ENCODE data around the gene TMED4. TPM values are rescaled to one million over a fixed set of nuclear protein-coding genes. Genes with fewer than 3 reads are reported as not detected.

TMED4 gene
- total RNA-seq, 4 donors from 2014 or later = 76.8 to 101 (median 93.2) TPM

DNA sequence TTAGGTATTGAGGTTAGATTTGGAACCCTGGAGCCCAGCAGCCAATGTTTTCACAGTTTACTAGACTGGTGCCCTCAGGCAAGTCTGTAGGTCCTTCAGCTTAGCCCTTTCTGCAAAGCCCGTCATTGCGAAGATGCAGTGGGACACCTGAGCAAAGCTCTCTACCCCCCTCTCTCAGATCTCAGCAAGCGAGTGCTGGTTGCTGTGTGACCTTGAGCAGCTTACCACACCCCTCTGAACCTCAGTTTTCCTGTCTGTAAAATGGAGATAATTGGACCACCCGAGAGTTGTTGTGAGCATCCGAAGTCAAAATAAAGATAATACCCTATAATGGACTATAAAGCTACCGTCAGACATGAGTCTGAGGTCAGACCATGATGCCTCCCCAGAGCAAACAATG lies 44.6 kb downstream of the TMED4 start:
- H3K4me3 ChIP-seq = no peak overlapping the region
- H3K36me3 ChIP-seq = no peaks in the 10 kb centered on the region
- 90% methylated on average over 6 of the region's 6 CpGs for WGBS
- no peak for DNase-seq (ENCODE audit: low spot score in 2 of 2)
- no peak overlapping the region for H3K27ac ChIP-seq
- no peaks in the 10 kb centered on the region for H3K4me1 ChIP-seq
- no peaks in the 10 kb centered on the region for H3K27me3 ChIP-seq
- no peak for TF ChIP-seq POLR2AphosphoS5 (IDR thresholded peaks at IDR 0.05)
- no peak for TF ChIP-seq POLR2A (IDR thresholded peaks at IDR 0.05)
- TF ChIP-seq, protein P1, sequence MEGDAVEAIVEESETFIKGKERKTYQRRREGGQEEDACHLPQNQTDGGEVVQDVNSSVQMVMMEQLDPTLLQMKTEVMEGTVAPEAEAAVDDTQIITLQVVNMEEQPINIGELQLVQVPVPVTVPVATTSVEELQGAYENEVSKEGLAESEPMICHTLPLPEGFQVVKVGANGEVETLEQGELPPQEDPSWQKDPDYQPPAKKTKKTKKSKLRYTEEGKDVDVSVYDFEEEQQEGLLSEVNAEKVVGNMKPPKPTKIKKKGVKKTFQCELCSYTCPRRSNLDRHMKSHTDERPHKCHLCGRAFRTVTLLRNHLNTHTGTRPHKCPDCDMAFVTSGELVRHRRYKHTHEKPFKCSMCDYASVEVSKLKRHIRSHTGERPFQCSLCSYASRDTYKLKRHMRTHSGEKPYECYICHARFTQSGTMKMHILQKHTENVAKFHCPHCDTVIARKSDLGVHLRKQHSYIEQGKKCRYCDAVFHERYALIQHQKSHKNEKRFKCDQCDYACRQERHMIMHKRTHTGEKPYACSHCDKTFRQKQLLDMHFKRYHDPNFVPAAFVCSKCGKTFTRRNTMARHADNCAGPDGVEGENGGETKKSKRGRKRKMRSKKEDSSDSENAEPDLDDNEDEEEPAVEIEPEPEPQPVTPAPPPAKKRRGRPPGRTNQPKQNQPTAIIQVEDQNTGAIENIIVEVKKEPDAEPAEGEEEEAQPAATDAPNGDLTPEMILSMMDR (IDR thresholded peaks at IDR 0.05) = no peak
- no peak for TF ChIP-seq EP300 (IDR thresholded peaks at IDR 0.05)
- H3K9me3 ChIP-seq = no peaks in the 10 kb centered on the region

DNA sequence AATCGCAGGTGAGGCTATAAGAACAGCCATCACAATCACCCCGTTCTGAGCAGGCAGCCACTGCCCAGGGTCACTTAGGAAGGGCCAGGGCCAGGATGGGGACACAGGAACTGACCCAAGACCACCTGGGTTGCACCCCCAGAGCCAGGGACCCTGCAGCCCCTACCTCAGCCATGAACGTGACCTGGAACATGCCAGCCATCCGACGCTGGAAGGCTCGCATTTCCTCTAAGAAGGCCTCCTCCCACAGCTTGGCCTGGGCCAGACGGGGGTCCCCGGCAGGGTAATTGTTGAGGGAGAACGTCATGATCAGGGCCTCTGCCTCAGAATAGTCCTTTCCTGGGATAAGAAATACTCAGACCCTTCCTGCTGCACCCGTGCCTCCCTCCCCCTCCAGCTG lies 45.9 kb downstream of the TMED4 start:
- no peak overlapping the region for H3K4me3 ChIP-seq
- H3K4me1 ChIP-seq = no peaks in the 10 kb centered on the region
- no peaks in the 10 kb centered on the region for H3K9me3 ChIP-seq
- no peak for DNase-seq (ENCODE audit: low spot score in 2 of 2)
- TF ChIP-seq EP300 (IDR thresholded peaks at IDR 0.05) (no peak), POLR2AphosphoS5 (IDR thresholded peaks at IDR 0.05) (no peak), POLR2A (IDR thresholded peaks at IDR 0.05) (no peak)
- TF ChIP-seq, protein P1 (IDR thresholded peaks at IDR 0.05) = no peak
- 87% methylated on average over 10 of the region's 10 CpGs for WGBS
- H3K27ac ChIP-seq = no peak overlapping the region
- H3K36me3 ChIP-seq = no peaks in the 10 kb centered on the region
- no peaks in the 10 kb centered on the region for H3K27me3 ChIP-seq

DNA sequence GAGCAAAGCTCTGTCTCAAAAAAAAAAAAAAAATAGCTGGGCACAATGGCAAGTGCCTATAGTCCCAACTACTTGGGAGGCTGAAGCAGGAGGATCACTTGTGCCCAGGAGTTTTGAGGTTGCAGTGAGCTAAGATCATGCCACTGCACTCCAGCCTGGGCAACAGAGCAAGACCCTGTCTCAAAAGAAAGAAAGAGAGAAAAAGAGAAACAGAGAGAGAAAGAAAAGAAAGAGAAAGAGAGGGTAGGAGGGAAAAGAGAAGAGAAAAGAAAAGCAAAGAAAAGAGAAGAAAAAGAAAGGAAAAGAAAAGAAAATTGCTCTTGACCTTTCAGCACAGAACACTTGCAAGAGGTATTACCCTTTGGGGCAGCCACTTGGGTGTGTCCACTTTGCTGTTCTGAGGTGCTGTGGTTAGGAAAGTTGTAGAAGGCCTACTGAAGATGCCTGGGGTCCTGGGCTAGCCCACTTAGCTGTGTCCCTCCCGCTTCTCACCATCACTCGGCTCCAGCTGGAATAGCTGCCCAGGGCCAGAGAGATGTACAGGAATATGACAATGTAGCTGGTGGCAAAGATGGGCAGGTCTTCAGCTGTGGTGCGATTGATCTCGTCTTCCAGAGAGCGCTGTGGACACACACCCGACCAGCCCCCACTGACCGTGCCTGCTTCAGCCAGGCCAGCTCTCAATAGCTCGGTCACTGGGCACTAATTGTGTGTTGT lies 46.5 kb downstream of the TMED4 start:
- Histone ChIP-seq H3K27ac (no peak overlapping the region), H3K9me3 (no peaks in the 10 kb centered on the region), H3K36me3 (no peaks in the 10 kb centered on the region), H3K4me1 (no peaks in the 10 kb centered on the region), H3K27me3 (no peaks in the 10 kb centered on the region), H3K4me3 (no peak overlapping the region)
- no peak for TF ChIP-seq POLR2A (IDR thresholded peaks at IDR 0.05)
- TF ChIP-seq, protein P1 (IDR thresholded peaks at IDR 0.05) = no peak
- TF ChIP-seq EP300 (IDR thresholded peaks at IDR 0.05) = no peak
- no peak for TF ChIP-seq POLR2AphosphoS5 (IDR thresholded peaks at IDR 0.05)
- DNase-seq (ENCODE audit: low spot score in 2 of 2) = no peak
- 90% methylated on average over 6 of the region's 8 CpGs for WGBS

DNA sequence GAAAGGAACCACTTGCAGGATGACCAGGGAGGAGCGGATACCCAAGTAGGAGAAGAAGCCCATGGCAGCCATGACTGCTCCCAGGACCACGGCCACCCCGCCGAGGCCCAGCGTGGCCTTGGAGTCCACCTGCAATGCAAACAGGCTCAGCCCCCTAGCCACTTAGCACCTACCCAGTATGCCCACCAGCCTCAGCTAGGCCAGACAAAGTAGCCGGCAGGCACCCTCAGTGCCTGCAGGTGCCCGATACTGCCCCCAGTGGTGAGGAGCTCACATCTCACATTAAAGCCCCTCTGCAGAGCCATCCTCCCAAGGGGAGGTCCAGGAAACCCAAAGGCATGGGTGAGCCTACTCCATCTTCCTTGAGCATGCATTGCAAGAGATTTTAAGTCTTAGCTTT lies 47.5 kb downstream of the TMED4 start:
- H3K4me1 ChIP-seq = no peaks in the 10 kb centered on the region
- H3K27me3 ChIP-seq = no peaks in the 10 kb centered on the region
- 60% methylated on average over 3 of the region's 7 CpGs for WGBS
- no peaks in the 10 kb centered on the region for H3K9me3 ChIP-seq
- no peaks in the 10 kb centered on the region for H3K36me3 ChIP-seq
- no peak overlapping the region for H3K4me3 ChIP-seq
- H3K27ac ChIP-seq = no peak overlapping the region
- TF ChIP-seq, protein P1 (IDR thresholded peaks at IDR 0.05) = peak in 1 of 2 donors; percentile 49
- TF ChIP-seq POLR2AphosphoS5 (IDR thresholded peaks at IDR 0.05) = no peak
- no peak for TF ChIP-seq POLR2A (IDR thresholded peaks at IDR 0.05)
- no peak for TF ChIP-seq EP300 (IDR thresholded peaks at IDR 0.05)
- no peak for DNase-seq (ENCODE audit: low spot score in 2 of 2)

DNA sequence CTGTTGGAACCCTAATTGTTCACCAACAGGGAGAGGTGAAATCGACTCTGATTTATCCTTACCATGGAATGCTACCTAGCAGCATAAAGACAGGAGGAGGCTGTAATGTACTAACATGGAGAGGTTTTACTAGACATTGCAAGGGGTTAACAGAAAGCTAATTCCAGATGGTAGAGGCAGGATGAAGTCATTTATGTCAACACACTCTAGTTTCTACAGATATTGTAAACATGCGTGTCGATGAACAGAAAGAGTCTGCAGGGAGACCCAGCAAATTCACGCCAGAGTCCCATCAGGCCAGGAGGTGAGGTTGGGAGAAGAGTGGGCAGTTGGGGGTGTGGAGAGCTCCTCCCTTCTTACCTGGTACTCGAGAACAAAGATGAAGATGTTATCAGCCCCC lies 47.9 kb downstream of the TMED4 start:
- Histone ChIP-seq H3K27me3 (no peaks in the 10 kb centered on the region), H3K36me3 (no peaks in the 10 kb centered on the region), H3K4me1 (no peaks in the 10 kb centered on the region), H3K4me3 (no peak overlapping the region), H3K9me3 (no peaks in the 10 kb centered on the region), H3K27ac (no peak overlapping the region)
- no peak for DNase-seq (ENCODE audit: low spot score in 2 of 2)
- 67% methylated on average over 5 of the region's 5 CpGs for WGBS
- TF ChIP-seq POLR2A (IDR thresholded peaks at IDR 0.05) (no peak), POLR2AphosphoS5 (IDR thresholded peaks at IDR 0.05) (no peak), EP300 (IDR thresholded peaks at IDR 0.05) (no peak)
- TF ChIP-seq, protein P1 (IDR thresholded peaks at IDR 0.05) = no peak

All from suprapubic skin (tissue), 4 donors.